Activated CD8-positive, alpha-beta memory T cell treated with anti-CD3 and anti-CD28 coated beads for 1 hour (primary cell): ENCODE results near the gene PRMT3.
"Not testable (repeated sequence)": the region's sequence is repeated elsewhere in the genome, so short reads cannot be mapped to it uniquely, and the experiment has no call there.

ENCODE experiments used
- DNase-seq, 2 donors: peaks; one replicate each; pipeline ENCODE4 v3.0.0-alpha.2; 2020; ENCODE audit warnings: low read depth in 1 of 2; ENCODE audit errors: extremely low read depth in 1 of 2

The PRMT3 gene

GRCh38 chr11:20453657-20454316 lies 66.3 kb downstream of the PRMT3 start:
- no peak for DNase-seq

- DNase-seq, result no peak
Measured at GRCh38 chr11:20457001-20457799, 69.7 kb downstream of the PRMT3 start.

DNA sequence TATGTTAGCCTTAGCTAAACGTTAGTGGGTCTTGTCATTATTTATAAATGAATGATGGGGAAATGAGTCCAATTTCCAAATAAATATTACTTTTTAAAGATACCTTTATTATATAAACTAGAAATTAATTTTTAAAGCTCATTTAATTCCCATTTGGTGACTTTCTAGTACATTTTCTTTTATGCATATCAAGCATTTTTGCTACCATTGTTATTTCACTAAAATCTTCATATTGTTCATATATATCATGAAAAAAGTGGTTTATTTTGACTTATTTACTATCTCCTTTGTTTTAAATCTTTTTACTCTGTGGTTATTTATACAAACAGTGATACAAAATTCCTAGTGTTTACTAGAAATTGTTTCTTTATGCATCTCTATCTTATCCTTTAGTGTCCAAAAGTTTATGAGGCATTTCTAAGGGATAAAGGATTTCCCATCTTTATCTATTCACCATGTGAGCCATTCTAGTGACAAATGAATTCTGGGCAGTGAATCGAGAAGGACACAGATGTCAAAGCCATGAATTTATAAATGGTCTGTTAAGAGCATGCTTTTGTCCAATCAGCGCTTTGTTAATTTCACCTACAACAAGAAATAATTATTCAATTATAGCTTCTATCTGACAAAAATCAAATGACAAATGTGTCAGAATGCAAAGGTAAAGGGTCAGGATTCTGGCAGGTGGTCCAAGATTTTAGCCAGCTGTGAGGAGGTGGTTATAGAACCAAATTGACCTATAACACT lies 70.6 kb downstream of the PRMT3 start:
- DNase-seq, result no peak

DNA sequence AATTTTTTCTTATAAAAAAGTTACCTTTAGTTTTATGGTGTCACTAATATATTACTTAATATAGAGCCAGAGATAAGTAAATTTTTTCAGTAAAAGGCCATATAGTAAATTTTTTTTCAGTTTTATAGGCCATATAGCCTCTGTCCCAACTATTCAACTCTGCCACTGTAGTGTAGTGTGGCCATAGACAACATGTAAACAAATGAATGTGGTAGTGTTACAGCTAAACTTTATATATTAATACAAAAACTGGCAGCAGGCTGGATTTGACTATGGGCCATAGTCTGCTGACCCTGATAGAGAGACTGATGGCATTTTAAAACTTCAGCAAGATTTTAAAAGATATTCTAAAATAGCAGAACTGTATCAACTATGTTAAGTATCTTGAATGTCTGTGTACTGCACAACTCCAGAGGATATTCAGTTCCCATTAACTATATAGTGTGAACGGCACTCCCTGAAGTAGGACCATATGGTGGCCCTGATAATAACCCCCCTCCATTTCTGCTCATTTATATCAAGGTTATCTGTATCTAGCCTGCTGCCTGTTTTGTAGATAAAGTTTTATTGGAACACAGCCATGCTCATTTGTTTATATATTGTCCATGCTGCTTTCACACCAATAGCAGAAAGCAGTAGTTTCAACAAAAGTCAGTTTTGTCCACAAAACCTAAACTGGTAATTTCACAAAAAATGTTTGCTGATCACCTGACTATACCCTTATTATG lies 71.6 kb downstream of the PRMT3 start:
- DNase-seq, result no peak

- no peak for DNase-seq
Measured at GRCh38 chr11:20459865-20460264, 72.3 kb downstream of the PRMT3 start.

GRCh38 chr11:20464518-20464917 lies 77.0 kb downstream of the PRMT3 start:
- DNase-seq, result no peak

DNA sequence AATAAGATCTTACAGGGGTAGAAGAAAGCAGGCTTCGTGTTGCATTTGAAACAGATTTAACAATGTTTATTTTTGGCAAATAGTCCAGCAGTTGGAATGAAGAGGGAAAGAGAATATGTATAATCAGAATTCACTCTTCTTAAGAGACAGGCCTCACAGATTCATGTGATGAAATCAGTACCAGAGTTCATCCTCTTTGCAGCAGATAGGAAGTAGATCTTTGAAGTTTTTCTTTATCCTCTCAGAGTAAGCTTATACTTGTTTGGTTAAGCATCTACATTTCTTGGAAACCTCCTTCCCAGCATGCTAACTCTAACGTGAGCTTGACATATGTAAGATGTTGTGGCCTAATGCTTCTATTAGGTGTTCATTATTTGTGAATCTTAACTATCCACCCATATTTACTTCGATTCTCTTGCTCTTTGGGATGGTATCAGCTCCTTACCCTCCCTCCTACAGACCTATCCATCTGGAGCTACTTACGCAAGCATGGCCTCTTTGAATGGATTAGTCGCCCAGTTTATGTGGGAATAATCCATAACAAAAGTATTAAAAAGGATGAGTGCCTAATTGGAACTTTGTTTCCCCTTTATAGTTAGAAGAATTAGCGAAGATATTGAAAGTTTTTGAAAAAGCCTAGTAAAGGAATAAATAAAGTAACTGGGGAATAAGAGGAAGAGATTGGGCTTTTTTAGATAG lies 80.1 kb downstream of the PRMT3 start:
- no peak for DNase-seq

DNA sequence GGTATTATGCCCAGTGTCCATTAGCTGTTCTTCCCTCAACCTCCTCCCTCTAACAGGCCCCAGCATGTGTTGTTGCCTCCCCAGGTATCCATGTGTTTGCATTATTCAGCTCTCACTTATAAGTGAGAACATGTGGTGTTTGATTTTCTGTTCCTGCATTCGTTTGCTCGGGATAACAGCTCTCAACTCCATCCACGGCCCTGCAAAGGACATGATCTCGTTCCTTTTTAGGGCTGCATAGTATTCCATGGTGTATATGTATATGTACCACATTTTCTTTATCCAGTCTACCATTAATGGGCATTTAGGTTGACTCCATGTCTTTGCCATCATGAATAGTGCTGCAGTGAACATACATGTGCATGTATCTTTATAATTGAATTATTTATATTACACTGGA lies 82.8 kb downstream of the PRMT3 start:
- DNase-seq, result no peak

GRCh38 chr11:20471929-20472328 lies 84.4 kb downstream of the PRMT3 start:
- DNase-seq, result not testable (repeated sequence)

DNA sequence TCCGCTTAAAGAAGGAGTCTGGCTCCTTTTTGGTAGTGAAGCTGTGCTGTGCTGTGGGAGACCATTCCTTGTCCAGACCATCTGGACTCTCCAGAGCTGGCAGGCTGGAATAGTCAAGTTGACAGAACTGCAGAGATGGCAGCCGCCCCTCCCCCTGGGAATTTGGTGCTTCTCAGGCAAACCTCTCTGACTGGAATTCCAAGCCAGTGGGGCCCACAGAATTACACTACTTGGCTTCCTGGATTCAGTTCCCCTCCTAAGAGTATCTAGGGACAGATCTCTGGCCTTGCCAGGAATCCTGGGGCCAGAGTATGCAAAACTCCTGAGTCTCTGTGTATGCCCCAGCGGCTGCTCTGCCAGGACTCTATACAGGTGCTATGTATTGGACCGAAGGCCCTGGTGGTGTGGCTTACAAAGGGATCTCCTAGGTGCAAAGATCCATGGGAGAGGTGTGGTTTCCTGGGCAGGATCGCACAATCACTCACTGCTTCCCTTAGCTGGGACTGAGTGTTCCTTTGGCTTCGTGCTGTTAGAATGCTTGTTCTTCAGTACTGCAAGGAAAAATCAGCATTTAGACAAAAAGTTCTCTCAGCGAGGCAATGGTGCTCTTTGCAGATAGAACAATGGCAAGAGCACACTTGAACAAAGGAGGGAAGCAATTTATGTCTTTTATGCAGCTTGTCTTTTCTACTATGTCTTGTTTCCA lies 86.8 kb downstream of the PRMT3 start:
- no peak for DNase-seq

- no peak for DNase-seq
Measured at GRCh38 chr11:20474882-20475517, 87.5 kb downstream of the PRMT3 start.

DNA sequence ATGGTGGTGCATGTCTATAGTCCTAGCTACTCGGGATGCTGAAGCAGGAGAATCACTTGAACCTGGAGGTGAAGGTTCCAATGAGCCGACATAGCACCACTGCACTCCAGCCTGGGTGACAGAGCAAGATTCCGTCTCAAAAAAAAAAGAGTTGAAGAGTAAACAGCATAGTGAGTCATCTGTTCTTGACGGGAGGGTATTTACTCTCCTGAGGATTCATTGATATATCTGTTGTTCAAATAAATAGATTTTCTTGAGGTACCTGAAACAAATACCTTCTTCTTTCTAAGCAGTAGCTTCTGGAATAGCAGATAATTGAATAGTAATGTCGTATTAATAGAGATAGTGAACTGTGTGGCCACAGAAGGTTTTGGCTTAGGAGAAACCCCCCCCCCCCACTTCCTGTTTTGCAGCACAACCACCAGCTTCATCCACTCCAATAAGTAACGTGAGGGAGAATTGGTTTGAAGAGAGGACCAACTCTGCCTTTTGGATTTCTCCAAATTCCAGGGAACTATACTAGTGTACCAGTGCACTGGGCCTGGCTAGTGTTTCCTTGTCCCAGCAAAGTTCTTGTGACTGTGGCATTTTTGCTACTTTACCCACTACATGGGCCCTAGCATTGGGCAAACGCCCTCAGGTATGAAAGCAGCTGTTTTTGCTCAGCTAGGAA lies 90.0 kb downstream of the PRMT3 start:
- DNase-seq, result no peak

GRCh38 chr11:20479513-20479912 lies 92.0 kb downstream of the PRMT3 start:
- no peak for DNase-seq

DNA sequence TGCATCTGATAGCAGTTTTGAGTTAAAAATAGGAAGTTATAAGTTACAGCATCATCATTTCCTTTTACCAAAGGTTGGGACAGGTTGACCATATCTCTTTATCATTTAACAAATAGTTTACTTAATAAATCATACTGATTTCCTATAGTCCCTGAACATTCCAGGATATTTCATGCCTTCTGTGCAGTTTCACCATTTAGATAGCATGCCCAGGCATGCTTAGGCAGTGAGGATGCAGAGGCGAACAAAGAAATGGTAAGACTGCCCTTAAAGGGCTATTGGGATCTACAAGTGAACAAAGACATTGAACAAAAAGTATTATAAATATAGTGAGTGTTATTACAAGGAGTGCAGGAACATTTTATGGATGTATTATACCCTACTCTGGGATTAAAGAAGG lies 96.4 kb downstream of the PRMT3 start:
- DNase-seq, result no peak

DNA sequence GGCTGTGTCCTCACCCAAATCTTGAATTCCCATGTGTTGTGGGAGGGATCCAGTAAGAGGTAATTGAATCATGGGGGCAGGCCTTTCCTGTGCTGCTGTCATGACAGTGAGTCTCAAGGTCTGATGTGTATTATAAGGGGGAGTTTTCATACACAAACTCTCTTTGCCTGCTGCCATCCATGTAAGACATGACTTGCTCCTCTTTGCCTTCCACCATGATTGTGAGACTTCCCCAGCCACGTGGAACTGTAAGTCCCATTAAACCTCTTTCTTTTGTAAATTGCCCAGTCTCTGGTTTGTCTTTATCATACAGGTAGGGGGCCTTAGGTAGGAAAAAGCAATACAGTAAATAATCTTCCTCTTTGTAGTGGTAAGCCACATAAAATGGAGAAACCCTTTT lies 96.9 kb downstream of the PRMT3 start:
- not testable (repeated sequence) for DNase-seq

DNA sequence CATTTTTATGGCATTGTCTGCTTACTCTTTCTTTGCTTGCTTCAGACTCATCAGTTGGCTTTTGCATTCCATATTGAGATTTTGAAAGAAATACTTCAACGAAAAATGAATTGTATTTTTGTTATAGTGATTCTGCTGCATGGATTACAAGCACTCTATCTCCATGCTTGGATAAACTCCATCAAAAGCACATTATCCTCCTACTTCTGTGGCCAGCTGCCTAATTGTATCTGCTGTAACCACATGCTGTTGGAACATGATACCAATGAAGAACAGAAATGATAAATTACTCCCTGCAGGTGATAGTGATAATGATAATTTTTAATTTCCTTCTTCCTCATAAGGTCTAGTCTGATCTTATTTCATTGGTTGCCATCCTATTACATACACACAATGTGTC lies 100.8 kb downstream of the PRMT3 start:
- no peak for DNase-seq

DNA sequence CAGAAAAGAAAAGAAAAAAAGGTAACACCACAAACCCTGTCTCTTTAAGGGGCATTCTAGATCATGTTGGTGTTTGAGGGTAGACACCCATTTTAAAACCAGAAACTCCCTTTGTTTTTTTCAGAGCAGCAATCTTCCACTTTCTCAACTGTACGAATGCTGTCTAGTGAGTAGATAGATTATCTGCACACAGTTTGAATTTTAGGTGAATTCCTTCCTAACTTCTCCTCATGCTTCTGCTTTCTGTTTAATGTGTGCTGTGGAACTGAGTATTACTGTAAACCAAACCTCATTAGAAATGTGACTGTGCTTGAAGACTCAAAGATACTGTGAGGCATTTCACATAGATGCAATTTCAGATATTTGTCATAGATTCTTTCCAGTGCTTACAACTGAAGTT lies 102.4 kb downstream of the PRMT3 start:
- no peak for DNase-seq

GRCh38 chr11:20493340-20493739 lies 105.8 kb downstream of the PRMT3 start:
- no peak for DNase-seq
